Cerebellar nuclear complex (tissue), 1 donor: ENCODE data around the gene SMC6.

Experiments used
- DNase-seq, 2 experiments: peaks; one replicate each; lab custom pipeline; 2025; lab: John Stamatoyannopoulos, UW

The SMC6 gene

GRCh38 chr2:17616405-17616804 is 137.2 kb downstream of the SMC6 start:
- DNase-seq = no peak

- DNase-seq = no peak
Measured at GRCh38 chr2:17615728-17616351, 137.8 kb downstream of the SMC6 start.

- no peak for DNase-seq
Measured at GRCh38 chr2:17615147-17615546, 138.5 kb downstream of the SMC6 start.

- no peak for DNase-seq
Measured at GRCh38 chr2:17614174-17614930, 139.3 kb downstream of the SMC6 start.
